Measurements from ENCODE around the gene ADGRA3. TPM values are rescaled to one million over a fixed set of nuclear protein-coding genes. Genes with fewer than 3 reads are reported as not detected.

ADGRA3 gene
- total and polyA plus RNA-seq, 2 of the 13 experiments (the other 11 are each of a cell fraction or from before 2014, with no cell fraction given), result 32.2 to 40.8 TPM

DNA sequence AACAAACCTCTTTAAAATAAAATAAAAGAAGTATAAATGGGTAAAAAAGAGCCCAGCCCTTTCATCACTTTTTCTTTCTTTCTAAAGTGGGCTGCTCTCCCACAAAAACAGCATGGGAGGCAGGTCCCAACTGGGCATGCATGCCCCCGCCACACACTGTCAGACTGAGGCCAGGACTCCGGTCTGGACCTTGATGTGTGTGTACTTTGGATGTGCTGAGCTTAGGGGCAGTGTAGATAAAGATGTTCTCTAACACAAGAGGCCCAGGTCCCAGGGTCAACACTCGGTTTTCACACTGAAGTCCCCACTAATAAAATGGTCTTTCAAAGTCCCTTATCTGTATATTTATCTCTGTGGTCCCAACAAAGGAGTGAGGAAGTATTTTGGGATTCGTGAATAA, 44.4 kb downstream of the ADGRA3 start (continued):
- TF ChIP-seq YY1 (IDR thresholded peaks at IDR 0.05; ENCODE audit: insufficient read depth, insufficient replicate concordance, low read depth, low read length), result no peak
- TF ChIP-seq NKX3-1 (CRISPR knock-in tag; IDR thresholded peaks at IDR 0.05), result no peak
- no peak for TF ChIP-seq HDAC6 (IDR thresholded peaks at IDR 0.05; ENCODE audit: low read depth, low read length)
- TF ChIP-seq ZNF605 (CRISPR knock-in tag; IDR thresholded peaks at IDR 0.05), result no peak
- TF ChIP-seq ZNF343 (CRISPR knock-in tag; IDR thresholded peaks at IDR 0.05), result no peak
- no peak for TF ChIP-seq GABPA (IDR thresholded peaks at IDR 0.05; ENCODE audit: low read depth, low read length)
- TF ChIP-seq GABPA (CRISPR knock-in tag; IDR thresholded peaks at IDR 0.05; ENCODE audit: low read depth), result no peak
- TF ChIP-seq ZNF546 (CRISPR knock-in tag; conservative IDR thresholded peaks at IDR 0.05), result no peak
- TF ChIP-seq ZEB1 (IDR thresholded peaks at IDR 0.05; ENCODE audit: insufficient replicate concordance, low read depth), result no peak
- peak; percentile 94 for TF ChIP-seq ZNF629 (CRISPR knock-in tag; conservative IDR thresholded peaks at IDR 0.05)
- TF ChIP-seq, protein P1, sequence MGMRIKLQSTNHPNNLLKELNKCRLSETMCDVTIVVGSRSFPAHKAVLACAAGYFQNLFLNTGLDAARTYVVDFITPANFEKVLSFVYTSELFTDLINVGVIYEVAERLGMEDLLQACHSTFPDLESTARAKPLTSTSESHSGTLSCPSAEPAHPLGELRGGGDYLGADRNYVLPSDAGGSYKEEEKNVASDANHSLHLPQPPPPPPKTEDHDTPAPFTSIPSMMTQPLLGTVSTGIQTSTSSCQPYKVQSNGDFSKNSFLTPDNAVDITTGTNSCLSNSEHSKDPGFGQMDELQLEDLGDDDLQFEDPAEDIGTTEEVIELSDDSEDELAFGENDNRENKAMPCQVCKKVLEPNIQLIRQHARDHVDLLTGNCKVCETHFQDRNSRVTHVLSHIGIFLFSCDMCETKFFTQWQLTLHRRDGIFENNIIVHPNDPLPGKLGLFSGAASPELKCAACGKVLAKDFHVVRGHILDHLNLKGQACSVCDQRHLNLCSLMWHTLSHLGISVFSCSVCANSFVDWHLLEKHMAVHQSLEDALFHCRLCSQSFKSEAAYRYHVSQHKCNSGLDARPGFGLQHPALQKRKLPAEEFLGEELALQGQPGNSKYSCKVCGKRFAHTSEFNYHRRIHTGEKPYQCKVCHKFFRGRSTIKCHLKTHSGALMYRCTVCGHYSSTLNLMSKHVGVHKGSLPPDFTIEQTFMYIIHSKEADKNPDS (CRISPR knock-in tag; IDR thresholded peaks at IDR 0.05), result no peak
- TF ChIP-seq, protein P2, sequence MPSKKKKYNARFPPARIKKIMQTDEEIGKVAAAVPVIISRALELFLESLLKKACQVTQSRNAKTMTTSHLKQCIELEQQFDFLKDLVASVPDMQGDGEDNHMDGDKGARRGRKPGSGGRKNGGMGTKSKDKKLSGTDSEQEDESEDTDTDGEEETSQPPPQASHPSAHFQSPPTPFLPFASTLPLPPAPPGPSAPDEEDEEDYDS (CRISPR knock-in tag; IDR thresholded peaks at IDR 0.05), result no peak
- no peak for TF ChIP-seq SATB2 (CRISPR knock-in tag; IDR thresholded peaks at IDR 0.05)
- TF ChIP-seq NFE2L1 (CRISPR knock-in tag; IDR thresholded peaks at IDR 0.05; ENCODE audit: borderline replicate concordance), result no peak
- TF ChIP-seq SMARCC2 (IDR thresholded peaks at IDR 0.05), result no peak
- no peak for TF ChIP-seq ZNF564 (CRISPR knock-in tag; IDR thresholded peaks at IDR 0.05)
- no peak for TF ChIP-seq ESRRA (CRISPR knock-in tag; IDR thresholded peaks at IDR 0.05; ENCODE audit: low read depth)
- TF ChIP-seq, protein P3, sequence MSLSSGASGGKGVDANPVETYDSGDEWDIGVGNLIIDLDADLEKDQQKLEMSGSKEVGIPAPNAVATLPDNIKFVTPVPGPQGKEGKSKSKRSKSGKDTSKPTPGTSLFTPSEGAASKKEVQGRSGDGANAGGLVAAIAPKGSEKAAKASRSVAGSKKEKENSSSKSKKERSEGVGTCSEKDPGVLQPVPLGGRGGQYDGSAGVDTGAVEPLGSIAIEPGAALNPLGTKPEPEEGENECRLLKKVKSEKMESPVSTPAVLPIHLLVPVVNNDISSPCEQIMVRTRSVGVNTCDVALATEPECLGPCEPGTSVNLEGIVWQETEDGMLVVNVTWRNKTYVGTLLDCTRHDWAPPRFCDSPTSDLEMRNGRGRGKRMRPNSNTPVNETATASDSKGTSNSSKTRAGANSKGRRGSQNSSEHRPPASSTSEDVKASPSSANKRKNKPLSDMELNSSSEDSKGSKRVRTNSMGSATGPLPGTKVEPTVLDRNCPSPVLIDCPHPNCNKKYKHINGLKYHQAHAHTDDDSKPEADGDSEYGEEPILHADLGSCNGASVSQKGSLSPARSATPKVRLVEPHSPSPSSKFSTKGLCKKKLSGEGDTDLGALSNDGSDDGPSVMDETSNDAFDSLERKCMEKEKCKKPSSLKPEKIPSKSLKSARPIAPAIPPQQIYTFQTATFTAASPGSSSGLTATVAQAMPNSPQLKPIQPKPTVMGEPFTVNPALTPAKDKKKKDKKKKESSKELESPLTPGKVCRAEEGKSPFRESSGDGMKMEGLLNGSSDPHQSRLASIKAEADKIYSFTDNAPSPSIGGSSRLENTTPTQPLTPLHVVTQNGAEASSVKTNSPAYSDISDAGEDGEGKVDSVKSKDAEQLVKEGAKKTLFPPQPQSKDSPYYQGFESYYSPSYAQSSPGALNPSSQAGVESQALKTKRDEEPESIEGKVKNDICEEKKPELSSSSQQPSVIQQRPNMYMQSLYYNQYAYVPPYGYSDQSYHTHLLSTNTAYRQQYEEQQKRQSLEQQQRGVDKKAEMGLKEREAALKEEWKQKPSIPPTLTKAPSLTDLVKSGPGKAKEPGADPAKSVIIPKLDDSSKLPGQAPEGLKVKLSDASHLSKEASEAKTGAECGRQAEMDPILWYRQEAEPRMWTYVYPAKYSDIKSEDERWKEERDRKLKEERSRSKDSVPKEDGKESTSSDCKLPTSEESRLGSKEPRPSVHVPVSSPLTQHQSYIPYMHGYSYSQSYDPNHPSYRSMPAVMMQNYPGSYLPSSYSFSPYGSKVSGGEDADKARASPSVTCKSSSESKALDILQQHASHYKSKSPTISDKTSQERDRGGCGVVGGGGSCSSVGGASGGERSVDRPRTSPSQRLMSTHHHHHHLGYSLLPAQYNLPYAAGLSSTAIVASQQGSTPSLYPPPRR (CRISPR knock-in tag; IDR thresholded peaks at IDR 0.05; ENCODE audit: borderline replicate concordance), result peak; percentile 45; the same call in 1 of the 2 replicates
- TF ChIP-seq ZNF335 (CRISPR knock-in tag; IDR thresholded peaks at IDR 0.05), result no peak
- TF ChIP-seq NR2F6 (IDR thresholded peaks at IDR 0.05), result 0 out of 2 replicates have a peak, but pooled peaks have one; percentile 27
- TF ChIP-seq NR2F6 (CRISPR knock-in tag; IDR thresholded peaks at IDR 0.05), result no peak
- TF ChIP-seq ZNF235 (CRISPR knock-in tag; IDR thresholded peaks at IDR 0.05; ENCODE audit: borderline replicate concordance), result no peak
- TF ChIP-seq, protein P4, sequence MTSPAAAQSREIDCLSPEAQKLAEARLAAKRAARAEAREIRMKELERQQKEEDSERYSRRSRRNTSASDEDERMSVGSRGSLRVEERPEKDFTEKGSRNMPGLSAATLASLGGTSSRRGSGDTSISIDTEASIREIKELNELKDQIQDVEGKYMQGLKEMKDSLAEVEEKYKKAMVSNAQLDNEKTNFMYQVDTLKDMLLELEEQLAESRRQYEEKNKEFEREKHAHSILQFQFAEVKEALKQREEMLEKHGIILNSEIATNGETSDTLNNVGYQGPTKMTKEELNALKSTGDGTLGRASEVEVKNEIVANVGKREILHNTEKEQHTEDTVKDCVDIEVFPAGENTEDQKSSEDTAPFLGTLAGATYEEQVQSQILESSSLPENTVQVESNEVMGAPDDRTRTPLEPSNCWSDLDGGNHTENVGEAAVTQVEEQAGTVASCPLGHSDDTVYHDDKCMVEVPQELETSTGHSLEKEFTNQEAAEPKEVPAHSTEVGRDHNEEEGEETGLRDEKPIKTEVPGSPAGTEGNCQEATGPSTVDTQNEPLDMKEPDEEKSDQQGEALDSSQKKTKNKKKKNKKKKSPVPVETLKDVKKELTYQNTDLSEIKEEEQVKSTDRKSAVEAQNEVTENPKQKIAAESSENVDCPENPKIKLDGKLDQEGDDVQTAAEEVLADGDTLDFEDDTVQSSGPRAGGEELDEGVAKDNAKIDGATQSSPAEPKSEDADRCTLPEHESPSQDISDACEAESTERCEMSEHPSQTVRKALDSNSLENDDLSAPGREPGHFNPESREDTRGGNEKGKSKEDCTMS (CRISPR knock-in tag; conservative IDR thresholded peaks at IDR 0.05), result no peak
- no peak for TF ChIP-seq SNAPC2 (CRISPR knock-in tag; IDR thresholded peaks at IDR 0.05)
